Measurements from ENCODE around the gene ST8SIA6.

- no peak for TF ChIP-seq CTCF (IDR thresholded peaks at IDR 0.05)
- no peak for TF ChIP-seq POLR2A (IDR thresholded peaks at IDR 0.05)
Measured at GRCh38 chr10:17483079-17483478, 28.7 kb upstream of the ST8SIA6 start.
